T-helper 2 cell treated with Interferon-gamma antibody and Interleukin-4, amounts not matched to agents 100 ng/mL and 5 ng/mL, for 36 hours (primary cell): ENCODE results near the gene PIEZO1. TPM values are rescaled to one million over a fixed set of nuclear protein-coding genes. Genes with fewer than 3 reads are reported as not detected.

Source experiments
- intact Hi-C: fragments of 100-400 bp; cut with micrococcal nuclease; formaldehyde crosslinking; loops from one replicate; pipeline ENCODE4 v1.15.1; 2023
- total RNA-seq: library from RNA; stranded (reverse); gene quantifications from 2 replicates; pipeline ENCODE4 v1.2.3, GENCODE V29; 2022

The PIEZO1 gene
- total RNA-seq, 1 donor from 2014 or later = 306 TPM

DNA sequence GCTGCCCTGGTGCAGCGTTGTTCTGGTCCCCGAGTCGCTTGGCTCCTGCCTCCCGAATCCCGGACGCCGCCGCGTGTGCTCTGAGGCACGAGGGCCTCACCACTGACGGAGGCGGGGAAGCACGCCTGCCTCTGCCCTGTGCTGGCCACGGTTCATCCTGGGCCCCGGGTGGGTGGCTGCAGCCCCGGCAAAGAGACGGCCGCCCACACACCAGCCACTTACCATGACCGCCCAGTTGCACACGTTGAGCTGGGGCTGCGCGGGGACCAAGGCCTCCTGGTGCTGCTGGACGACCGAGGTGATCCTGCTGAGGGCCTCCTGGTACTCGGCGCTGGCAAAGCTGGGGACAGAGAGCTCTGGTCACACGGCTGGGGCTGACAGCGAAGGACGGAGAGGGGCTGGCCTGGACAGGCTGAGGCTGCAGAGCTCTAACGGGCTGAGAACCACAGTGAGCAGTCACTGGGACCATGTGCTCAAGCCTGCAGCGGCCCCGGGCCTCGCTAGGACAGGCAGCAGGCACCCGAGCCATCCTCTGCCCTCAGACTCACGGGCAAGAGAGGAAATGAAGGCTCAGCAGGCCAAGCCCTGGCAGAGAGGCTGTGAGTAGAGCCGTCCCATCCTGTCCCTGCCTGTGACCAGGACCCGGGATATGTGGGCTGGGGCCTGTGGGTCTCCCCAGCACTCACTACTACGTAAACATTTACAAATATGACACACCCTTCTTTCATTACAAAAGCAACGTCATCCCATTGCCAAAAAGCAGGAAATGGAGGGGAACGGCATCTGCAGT, 33.0 kb upstream of the PIEZO1 start:
- intact Hi-C loops = no loop called here

DNA sequence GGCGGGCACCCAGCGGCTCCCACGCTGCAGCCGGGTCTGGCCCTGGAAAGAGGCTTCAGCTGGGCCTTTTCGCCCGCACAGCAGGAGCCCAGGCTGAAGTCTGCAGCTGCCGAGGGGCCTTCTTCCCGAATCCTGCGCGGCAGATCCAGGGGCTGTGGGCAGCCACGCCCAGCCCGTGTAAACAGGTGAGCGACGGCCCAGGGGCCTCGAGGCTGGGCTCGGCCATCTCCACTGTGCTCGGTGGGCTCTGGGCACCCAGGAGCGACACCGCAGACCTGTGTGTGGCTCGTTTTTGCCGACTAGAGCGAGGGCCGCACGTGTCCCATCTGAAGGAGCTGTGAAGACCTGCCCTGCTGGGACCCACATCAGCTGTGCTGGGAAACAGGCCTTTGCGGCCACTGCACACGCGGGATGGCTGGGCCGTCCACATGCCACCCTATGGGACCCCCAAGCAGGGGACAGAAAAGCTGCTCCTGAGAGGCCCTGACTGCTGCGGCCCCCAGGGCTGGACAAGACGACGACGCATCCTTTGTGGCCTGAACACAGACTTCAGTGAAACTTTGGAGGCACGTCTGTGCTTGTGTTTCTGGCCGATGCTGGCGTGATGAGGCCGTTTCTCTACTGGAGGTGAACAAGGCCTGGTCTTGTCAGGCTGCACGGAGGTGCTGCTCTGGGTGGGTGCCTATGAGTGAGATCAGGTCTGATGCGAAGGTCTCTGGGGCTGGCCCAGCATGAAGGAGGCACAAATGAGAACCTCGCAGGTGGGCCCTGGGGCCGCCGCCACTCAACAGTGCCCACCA, 31.9 kb upstream of the PIEZO1 start:
- intact Hi-C loops = loop anchor here (1.0 kb wide), 1 partner anchor 350 kb away; no protein-coding TSS in a partner anchor

DNA sequence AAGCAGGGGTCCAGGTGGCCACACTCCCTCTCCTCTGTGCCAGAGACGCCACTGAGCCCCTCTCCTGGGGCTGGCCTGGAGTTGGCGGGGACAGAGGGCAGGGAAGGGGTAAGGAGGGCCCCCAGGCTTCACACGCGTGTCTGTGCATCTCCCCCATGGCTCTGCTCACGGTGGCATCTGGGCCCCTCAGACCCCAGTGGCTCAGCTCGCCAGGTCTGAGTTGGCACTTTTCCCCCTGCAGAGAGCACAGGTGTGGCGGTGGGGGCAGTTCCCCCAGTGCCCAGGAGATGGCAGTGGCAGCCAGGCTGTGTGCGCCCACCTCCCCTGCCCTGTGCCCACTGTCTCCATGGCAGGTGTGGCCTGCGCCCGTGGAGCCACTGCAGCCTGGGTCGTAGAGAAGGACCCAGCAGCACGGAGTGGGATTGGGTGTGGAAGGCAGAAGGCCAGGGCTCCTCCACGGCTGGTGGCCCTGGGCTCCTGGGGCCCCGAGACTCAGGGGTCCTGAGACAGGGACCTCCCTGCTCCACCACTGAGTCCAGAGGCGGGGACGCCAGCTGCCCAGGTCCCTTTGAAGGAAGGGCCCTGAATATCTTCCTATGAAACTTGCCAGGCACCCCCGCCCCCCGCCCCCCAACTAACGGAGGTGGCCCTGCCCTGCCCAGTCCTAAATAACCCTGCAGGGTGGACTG, 31.0 kb upstream of the PIEZO1 start:
- intact Hi-C loops = loop anchor here (1.0 kb wide), 2 partner anchors 351 to 400 kb away; no protein-coding TSS in a partner anchor

DNA sequence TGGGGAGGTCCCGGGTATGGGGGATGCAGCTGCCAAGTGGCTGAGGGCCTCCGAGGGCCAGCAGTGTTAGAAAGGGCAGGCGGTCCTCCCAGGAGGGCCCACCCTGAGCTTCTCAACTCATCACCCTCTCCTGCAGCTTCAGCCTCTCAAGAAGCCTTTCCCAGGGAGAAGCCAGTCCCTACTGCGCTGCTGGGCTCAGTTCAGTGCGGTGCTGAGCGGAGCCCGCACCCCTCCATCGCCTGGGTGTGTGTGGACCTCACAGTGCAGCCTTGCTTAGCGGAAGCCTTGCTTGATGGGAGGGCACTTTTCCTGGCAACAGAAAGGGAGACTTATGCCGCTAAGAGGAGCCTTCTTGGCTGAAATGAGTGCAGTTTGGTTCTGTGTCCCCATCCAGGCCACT, 30.2 kb upstream of the PIEZO1 start:
- intact Hi-C loops = loop anchor here (1.0 kb wide), 1 partner anchor 401 kb away; no protein-coding TSS in a partner anchor

DNA sequence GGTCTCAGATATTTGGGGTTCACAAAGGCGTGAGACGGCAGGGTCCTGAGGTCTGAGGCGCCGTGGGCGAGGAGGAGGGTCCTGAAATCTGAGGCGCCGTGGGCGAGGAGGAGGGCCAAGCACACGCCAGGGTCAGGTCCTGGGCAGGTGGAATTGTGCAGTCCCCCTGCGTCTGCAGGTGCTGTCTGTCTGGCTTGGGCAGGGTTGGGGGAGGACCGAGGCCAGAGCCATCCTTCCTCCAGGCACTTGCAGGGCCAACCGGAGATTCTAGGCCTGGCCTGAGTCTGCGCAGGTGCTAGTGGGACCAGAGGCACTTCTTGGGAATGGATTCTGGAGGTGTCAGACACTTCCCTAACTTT, 29.1 kb upstream of the PIEZO1 start:
- intact Hi-C loops = no loop called here

DNA sequence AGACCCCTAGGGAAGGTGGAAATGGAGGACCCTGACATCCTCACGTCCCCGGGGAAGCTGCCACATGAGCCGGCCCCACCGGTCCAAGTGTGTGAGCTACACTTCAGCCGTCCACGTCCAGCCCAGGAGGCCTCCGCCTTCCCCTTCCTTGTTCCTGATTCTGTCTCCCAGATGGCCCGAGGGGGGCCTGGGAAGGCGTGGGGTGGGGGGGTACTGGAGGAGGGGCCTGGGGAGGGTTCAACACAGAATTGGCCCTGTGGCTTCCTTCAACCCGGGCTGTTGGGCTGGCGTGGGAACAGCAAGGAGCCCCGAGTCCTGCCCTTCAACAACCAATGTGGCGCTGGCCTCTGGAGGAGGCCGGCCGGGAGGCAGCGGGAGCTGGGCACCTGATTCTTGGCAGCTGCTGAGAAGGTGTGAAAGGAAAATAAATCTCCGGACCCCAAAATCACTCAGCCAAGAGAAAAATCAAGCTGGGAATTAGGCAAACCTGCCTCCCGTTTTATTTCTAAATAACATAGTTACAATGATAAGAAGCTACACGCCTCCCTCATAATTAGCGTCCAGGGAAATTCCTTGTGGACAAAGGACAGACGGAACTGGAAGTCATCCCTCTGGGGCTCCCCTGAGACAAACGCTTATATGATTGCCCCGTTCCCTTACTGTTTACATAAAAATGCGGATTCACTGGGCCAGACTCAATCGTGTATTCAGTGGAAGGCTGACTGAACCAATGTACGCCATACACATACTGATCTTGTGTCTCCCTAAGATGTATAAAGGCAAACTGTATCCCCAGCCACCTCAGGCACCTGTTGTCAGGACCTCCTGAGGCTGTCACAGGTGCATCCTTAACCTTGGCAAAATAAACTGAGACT, 28.5 kb upstream of the PIEZO1 start:
- intact Hi-C loops = no loop called here

DNA sequence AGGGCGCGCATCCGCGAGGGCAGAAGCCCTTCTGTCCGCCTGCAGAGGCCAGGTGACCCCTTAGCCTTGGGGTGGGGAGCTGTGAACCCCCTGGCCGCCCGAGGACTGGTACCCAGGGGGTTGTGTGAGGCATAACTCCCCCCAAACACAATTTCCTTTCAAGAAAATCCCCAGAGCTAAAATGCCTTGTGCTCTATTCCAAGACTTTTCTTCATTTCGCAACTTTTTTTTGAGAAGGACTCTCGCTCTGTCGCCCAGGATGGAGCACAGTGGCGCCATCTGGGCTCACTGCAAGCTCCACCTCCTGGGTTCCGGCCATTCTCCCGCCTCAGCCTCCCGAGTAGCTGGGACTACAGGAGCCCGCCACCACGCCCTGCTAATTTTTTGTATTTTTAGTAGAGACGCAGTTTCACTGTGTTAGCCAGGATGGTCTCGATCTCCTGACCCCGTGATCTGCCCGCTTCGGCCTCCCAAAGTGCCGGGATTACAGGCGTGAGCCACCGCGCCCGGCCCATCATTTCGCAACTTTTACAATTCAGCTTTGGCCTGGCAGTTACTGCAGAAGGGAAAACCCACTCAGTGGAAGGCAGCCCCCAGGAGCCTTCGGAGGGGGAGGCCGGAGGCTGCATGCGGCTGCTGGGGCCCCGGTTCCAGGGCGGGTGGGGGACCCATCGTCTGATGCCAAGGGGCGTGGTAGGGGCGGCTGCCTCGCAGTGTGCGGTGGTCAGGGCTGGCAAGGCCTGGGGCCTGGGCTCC, 27.7 kb upstream of the PIEZO1 start:
- intact Hi-C loops = no loop called here

DNA sequence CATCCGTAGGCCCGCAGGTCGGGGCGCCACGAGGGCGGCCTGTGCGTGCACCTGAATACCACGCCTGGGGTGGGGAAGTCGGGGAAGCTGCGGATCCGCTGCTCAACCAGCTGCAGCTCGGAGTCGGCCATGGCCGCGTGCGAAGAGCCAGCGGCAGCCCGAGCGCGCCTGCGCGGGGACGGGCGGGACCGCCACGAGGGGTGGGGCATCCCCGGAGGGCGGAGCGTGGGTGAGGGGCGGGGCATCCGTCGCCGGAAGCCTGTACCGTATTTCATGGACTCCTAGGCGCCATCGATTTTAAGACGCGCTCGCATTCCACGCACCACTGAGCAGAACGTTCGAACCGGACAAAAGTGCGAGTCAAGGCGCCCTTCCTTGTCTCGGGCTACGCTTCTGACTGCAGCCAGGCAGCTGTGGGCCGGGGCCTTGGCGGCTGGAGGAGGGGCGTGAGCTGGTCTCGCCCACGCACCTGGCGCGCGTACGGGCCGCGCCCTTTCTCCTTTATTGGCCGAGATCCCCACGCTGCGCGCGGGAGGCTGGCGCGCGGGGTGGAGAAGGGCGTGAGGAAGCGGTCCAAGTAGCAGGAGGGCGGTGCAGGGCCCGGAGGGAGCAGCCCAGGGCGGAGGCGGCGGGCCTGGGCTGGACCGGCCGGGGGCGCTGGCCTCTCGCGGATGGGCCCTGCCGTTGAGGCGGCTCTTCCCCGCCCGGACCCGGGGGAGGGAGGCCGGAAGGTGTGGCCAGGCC, 26.9 kb upstream of the PIEZO1 start, which contains the start of gene APRT:
Gene APRT, minus strand, starts transcription at position 160 of the 744 bp plus-strand sequence. Its CDS starts 29 bp downstream, at position 131.
- intact Hi-C loops = loop anchor here (1.0 to 2.0 kb wide), 3 partner anchors 9 to 359 kb away; partner anchors contain the start of genes CDH15, CDT1 and TRAPPC2L

DNA sequence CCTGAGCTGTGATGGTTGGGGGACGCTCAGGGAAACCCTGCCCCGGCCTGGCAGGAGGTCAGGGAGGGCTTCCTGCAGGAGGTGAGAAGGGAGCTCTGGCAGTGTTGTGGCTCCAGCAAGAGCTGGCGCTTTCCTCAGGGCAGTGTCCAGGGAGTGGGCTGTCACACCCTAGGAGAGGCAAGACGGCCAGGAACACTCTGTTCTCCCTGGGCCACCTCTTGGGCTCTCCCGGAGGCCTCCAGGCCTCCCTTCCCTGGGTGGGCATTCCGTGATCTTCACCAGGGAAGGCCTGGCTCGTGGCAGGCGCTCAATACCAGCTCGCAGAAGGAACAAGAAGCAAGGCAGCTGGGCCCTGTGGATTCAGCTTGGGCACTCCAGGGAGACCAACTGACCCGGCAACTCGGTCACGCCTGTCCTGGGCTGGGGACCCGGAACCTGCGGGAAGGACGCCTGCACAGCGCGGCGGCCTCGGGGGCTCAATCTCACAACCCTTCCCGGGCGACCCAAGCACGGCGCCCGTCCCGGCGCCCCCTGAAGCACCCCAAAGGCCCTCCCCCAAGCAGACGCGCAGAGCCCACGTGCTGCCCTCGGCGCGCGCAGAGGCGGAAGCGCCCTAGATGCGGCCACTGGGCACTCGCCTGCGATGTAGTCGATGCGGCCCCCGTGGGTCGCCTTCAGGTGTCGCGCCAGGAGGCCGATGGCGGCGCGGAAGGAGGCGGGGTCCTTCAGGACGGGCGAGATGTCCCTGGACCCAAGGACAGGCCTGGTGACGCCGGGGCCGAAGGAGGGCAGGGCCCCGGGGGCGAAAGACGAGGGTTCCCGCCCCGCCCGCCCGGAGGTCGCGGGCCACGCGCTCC, 26.1 kb upstream of the PIEZO1 start:
- intact Hi-C loops = loop anchor here (1.0 to 2.0 kb wide), 3 partner anchors 8 to 360 kb away; partner anchors contain the start of genes CDH15, CDT1 and TRAPPC2L

DNA sequence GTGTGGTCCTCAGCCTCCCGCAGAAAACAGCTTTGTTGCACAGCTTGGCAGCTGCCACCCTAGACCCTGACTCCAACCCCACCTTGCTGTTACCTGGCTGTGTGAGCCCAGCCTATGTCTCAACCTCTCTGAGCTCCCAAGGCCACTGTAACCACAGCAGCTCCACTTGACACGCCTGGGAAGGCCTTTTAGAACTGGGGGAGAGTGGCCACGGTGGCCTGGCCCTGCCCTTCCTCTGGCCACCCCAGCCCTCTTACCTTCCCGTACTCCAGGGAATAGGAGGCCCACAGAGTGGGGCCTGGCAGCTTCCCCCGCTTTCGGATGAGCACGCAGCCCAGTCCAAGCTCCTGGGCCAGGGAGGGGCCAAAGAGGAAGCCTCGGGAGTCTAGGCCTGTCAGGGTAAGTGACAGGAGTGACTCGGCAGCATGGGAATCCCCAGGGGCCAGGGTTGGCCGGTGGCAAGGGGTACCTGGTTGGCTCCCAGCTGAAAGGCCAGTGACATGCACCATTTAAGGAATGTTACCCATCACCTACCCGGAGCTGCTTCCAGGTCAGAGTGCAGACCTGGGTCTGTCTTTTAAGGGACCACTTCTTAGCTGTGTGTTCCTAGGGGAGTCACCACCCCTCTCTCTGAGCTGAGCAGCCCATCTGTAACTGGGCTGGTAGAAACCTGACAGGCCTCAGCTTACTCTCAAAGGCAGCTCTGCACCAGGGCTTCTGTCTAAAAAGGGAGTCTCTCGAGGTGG, 25.3 kb upstream of the PIEZO1 start:
- intact Hi-C loops = loop anchor here (2.0 kb wide), 1 partner anchor 360 kb away; the partner anchor contains the start of gene CDH15

DNA sequence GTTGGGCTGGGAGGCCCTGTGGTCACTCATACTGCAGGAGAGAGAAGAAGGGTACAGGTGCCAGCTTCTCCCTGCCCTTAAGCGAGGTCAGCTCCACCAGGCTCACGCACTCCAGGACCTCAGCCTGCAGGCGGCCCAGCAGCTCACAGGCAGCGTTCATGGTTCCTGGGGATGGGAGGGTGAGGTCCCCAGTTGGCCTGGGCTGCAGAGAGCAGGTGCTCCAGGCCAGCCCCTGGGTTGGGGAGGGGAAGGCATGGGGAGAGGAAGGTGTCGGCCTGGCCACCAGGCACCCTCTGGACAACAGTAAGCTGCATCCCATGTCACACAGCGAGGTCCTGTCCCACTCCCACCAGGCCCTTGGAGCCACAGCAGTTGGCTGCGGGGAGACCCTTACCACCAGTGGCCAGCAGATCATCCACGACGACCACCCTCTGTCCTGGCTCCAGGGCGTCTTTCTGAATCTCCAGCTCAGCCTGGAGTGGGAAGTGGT, 24.7 kb upstream of the PIEZO1 start:
- intact Hi-C loops = loop anchor here (2.0 kb wide), 1 partner anchor 361 kb away; the partner anchor contains the start of gene CDH15

DNA sequence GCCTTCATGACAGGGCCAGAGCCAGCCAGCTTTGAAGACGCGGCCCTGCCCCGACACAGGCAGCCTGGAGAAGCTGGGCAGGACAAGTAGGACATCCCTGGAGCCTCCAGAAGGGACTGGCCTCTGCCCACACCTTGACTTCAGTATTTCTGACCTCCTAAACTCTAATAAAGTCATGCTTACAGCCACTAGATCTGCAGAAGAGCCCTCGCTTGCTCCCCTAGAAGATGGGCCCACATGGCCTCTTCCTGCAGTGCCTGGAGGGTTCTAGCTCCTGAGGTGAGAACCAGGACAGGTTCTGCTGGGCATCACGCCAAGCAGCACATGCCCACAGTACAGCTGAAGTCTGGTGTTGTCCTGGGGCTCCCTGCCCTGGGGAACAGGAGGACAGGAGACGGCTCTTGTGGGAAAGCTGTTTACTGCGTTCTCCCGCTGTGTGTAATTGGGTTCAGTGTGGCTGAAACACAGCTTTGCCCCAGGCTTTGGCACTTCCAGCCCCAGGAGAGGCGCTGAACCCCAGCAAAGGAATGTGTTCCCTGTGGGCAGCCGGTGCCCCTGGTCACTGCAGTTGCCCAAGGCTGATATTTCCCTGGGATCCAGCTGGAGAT, 24.2 kb upstream of the PIEZO1 start:
- intact Hi-C loops = no loop called here

DNA sequence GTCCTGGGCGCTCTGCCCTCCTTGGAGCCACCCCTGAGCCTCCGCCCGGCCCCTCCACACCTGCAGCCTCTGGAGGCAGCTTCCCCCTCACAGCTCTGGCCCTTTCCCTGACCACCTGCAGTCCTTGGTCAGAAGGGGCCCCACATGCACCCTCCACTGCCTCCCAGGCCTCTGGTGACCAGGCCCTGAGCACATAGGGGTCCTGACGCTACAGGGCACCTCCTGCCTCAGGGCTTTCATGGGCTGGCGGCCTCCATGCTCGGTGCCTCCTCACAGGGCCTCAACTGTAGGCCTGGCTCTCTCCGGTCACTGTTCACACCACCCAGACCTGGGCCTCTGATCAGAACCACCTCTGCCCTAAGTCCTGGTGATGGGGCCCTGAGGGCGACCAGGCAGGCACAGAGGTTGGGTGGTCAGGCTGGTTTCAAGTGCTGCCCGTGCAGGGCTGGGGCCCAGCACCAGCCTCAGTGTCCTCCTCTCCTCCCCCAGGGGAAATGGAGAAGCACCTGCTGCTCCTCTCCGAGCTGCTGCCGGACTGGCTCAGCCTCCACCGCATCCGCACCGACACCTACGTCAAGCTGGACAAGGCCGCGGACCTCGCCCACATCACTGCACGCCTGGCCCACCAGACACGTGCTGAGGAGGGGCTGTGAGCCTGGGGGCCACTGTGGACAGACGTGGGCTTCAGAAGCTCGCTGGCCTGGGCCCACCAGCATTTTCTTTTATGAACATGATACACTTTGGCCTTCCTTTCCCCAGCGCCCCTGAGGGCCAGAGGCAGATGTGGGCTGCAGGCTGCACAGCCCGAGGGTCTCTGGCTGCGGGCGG, 22.8 kb upstream of the PIEZO1 start:
- intact Hi-C loops = no loop called here

DNA sequence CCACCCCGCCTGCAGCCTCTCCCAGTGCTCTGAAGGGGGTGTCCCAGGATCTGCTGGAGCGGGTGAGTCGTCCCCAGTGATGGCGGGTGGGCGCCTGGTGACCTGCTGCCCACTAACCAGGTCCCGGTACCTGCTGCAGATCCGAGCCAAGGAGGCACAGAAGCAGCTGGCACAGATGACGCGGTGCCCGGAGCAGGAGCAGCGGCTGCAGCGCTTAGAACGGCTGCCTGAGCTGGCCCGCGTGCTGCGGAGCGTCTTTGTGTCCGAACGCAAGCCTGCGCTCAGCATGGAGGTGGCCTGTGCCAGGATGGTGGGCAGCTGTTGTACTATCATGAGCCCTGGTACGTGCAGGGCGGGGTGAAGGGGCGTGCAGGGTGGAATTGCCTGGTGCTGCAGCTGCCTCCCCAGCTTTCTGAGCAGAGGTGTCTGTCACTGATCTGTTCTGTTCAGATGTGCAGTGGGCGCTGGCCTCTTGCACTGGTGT, 22.2 kb upstream of the PIEZO1 start:
- intact Hi-C loops = no loop called here

DNA sequence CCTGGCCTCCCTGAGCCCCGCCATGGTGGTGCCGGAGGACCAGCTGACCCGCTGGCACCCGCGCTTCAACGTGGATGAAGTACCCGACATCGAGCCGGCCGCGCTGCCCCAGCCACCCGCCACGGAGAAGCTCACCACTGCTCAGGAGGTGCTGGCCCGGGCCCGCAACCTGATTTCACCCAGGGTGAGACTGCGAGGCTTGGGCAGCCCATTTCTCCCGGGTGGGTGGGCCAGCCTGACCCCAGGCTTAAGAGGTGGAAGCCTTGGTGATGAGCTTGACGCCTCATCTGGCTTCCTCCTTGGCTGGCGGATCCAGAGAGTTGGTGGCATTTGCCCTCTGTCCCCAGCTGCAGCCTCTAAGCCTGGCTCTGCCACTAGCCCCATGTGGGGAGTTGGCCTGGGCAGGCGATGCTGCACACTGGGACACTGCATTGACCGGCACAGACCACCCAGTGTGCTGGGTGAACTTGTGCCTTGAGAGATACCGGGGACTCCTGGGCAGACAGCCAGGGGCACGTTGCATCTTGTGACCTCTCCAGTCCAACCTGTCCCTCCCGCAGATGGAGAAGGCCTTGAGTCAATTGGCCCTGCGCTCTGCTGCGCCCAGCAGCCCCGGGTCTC, 21.6 kb upstream of the PIEZO1 start:
- intact Hi-C loops = no loop called here
